Forelimb muscle (tissue), 1 donor: ENCODE data around the gene DDX41. TPM values are rescaled to one million over a fixed set of nuclear protein-coding genes. Genes with fewer than 3 reads are reported as not detected.

Source experiments
- DNase-seq: peaks from one replicate; pipeline ENCODE4 v3.0.0-alpha.2; 2013; ENCODE audit warnings: low read depth
- polyA plus RNA-seq: library from polyadenylated mRNA; unstranded; fragments of 120-200 nt; gene quantifications from one replicate; pipeline ENCODE4 v1.2.1, GENCODE V29; 2013; ENCODE audit not compliant: insufficient read length

DDX41 gene
- polyA plus RNA-seq, 1 donor, result 46.9 TPM

- no peak for DNase-seq
These were observed 3.3 kb downstream of the DDX41 start for GRCh38 chr5:177513500-177513899.

- no peak for DNase-seq
These were observed 3.9 kb downstream of the DDX41 start for GRCh38 chr5:177512736-177513380.

- DNase-seq, result no peak
These were observed 4.7 kb downstream of the DDX41 start for GRCh38 chr5:177511796-177512675.

- no peak for DNase-seq
These were observed 5.6 kb downstream of the DDX41 start for GRCh38 chr5:177511181-177511580.

GRCh38 chr5:177510567-177511053 lies 6.2 kb downstream of the DDX41 start:
- no peak for DNase-seq

- no peak for DNase-seq
These were observed 6.7 kb downstream of the DDX41 start for GRCh38 chr5:177509991-177510566.

GRCh38 chr5:177509381-177509951 lies 7.3 kb downstream of the DDX41 start, which contains the start of gene DOK3:
TSS of gene DOK3 (minus strand) at chr5:177509826. CDS start at chr5:177509540, 286 bp downstream.
- DNase-seq, result no peak

- DNase-seq, result no peak
These were observed 7.9 kb downstream of the DDX41 start for GRCh38 chr5:177508837-177509236.

- no peak for DNase-seq
These were observed 8.5 kb downstream of the DDX41 start for GRCh38 chr5:177508221-177508611.

GRCh38 chr5:177507596-177508220 lies 9.1 kb downstream of the DDX41 start:
- no peak for DNase-seq

- DNase-seq, result no peak
These were observed 9.6 kb downstream of the DDX41 start for GRCh38 chr5:177507165-177507564.

GRCh38 chr5:177505075-177505474 lies 11.7 kb downstream of the DDX41 start:
- no peak for DNase-seq

GRCh38 chr5:177504086-177505056 lies 12.4 kb downstream of the DDX41 start:
- DNase-seq, result no peak

- DNase-seq, result no peak
These were observed 13.2 kb downstream of the DDX41 start for GRCh38 chr5:177503351-177504085.

GRCh38 chr5:177502886-177503285 lies 13.9 kb downstream of the DDX41 start:
- DNase-seq, result no peak

- no peak for DNase-seq
These were observed 14.7 kb downstream of the DDX41 start for GRCh38 chr5:177501874-177502678.

GRCh38 chr5:177500685-177501522 lies 15.9 kb downstream of the DDX41 start:
- peak; percentile 50 for DNase-seq

GRCh38 chr5:177499842-177500241 lies 16.9 kb downstream of the DDX41 start:
- no peak for DNase-seq
